Lower leg skin (tissue), 4 donors: ENCODE data around the gene EHMT2. TPM values are rescaled to one million over a fixed set of nuclear protein-coding genes. Genes with fewer than 3 reads are reported as not detected.
A peak's percentile ranks its signal among the peaks of the same experiment; 100 is the strongest.
"Not testable (repeated sequence)": the region's sequence is repeated elsewhere in the genome, so short reads cannot be mapped to it uniquely, and the experiment has no call there.

Experiments used
- DNase-seq, 2 donors: peaks; one replicate each; pipeline ENCODE4 v3.0.0-alpha.2; 2019; ENCODE audit warnings: low spot score in 2 of 2
- H3K4me3 ChIP-seq: fragments of 200-600 bp; sonication (generic); 2 replicates; pipeline ENCODE4 v1.5.1; 2017; ENCODE audit warnings: mild to moderate bottlenecking, low read depth; ENCODE audit not compliant: poor library complexity, severe bottlenecking
- CTCF ChIP-seq, 3 donors: fragments of 450-650 bp; IDR thresholded peaks; one replicate each; pipeline ENCODE4 v1.5.1; 2016; ENCODE audit warnings: antibody characterized with exemption in 3 of 3, mild to moderate bottlenecking in 3 of 3, moderate library complexity in 2 of 3
- POLR2A ChIP-seq, 2 donors: fragments of 450-650 bp; IDR thresholded peaks; one replicate each; pipeline ENCODE4 v1.6.1; 2016 to 2017; ENCODE audit warnings: antibody characterized with exemption in 2 of 2, mild to moderate bottlenecking in 1 of 2, moderate library complexity in 1 of 2
- WGBS, 2 donors: methylation state at CpG; one replicate each; pipeline ENCODE4 v1.1.5; 2018; 5-methylcytosine and 5-hydroxymethylcytosine counted together
- intact Hi-C: fragments of 100-400 bp; cut with DNase I; formaldehyde crosslinking; loops from one replicate; pipeline ENCODE4 v1.15.0; 2023; ENCODE audit warnings: low total_unique reads
- total RNA-seq, 4 donors: library from RNA; depleted of rRNA; stranded (reverse); fragments of >200 nt; gene quantifications; one replicate each; pipeline ENCODE4 v1.1.0, GENCODE V29; 2016

The EHMT2 gene
- total RNA-seq, 4 donors from 2014 or later = 25.5 to 39.3 (median 33.6) TPM

DNA sequence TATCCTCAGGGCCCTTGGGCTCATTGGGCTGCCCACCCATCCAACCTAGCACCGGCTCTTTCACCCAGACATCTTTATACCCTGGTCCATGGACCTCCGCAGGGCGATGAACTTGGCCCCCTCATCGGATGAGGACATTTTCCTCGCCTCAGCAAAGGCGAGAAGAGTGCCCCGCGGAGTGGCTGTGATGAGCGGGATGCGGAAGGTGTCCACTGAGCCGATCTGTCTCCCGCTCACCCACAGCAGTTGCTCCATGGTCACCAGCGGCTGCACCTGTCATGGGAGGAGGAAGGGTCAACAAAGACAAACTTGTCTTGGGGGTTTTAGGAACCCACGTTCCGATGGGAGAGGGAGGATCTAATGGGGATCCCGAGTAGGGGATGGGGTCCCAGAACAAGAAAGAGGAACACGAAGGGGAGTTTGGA, 35.6 kb downstream of the EHMT2 start:
- WGBS, 2 donors = 36 to 48% methylated on average over 17 of the region's 17 CpGs
- TF ChIP-seq CTCF (IDR thresholded peaks at IDR 0.05) = no peak
- no peak for TF ChIP-seq POLR2A (IDR thresholded peaks at IDR 0.05)
- DNase-seq = no peak
- intact Hi-C loops = no loop called here
- peak overlapping the region; percentile 53 for H3K4me3 ChIP-seq

DNA sequence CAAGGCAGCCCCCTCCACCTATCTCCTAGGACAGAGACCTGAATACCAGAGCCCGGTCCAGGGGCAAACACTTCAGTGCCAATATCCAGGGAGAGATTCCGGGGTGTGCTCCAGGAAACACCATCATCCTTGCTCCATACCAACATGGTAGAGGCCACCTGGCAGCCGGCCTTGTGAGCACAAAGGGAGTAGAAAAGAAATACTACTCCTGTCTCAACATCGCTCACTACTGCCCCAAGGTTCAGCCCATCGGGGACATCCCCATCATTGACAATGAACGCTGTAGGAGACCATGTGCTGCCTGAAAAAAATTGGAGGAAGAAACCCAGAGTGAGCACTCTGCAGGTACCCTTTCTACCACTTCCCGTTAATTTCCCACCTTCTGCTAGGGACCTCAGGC, 36.3 kb downstream of the EHMT2 start:
- intact Hi-C loops = no loop called here
- WGBS, 2 donors = 93 to 94% methylated on average over 7 of the region's 7 CpGs
- no peak for TF ChIP-seq POLR2A (IDR thresholded peaks at IDR 0.05)
- TF ChIP-seq CTCF (IDR thresholded peaks at IDR 0.05) = no peak
- DNase-seq = no peak
- no peak overlapping the region for H3K4me3 ChIP-seq

DNA sequence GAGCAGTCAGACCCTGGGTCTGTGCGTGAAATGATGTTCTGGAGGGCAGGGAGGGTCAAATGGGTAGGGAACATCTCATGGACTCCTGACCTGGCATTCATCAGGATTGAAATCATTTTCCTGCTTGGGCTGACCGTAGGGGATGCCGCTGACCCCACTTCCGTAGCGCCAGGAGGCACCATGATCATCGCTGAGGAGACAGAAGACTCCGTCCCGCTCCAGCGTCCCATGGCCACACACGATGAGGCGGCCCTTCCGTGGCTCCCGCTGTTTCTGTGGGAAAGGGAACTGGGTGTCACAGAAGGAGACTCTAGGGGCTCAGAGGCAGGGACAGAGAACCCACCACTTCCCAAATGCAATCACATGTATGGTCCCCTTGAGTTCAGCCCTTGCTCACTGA, 37.1 kb downstream of the EHMT2 start:
- intact Hi-C loops = no loop called here
- TF ChIP-seq POLR2A (IDR thresholded peaks at IDR 0.05) (no peak), CTCF (IDR thresholded peaks at IDR 0.05) (no peak)
- no peak for DNase-seq
- no peak overlapping the region for H3K4me3 ChIP-seq
- 95% methylated on average over 12 to 13 of the region's 13 CpGs for WGBS, 2 donors

DNA sequence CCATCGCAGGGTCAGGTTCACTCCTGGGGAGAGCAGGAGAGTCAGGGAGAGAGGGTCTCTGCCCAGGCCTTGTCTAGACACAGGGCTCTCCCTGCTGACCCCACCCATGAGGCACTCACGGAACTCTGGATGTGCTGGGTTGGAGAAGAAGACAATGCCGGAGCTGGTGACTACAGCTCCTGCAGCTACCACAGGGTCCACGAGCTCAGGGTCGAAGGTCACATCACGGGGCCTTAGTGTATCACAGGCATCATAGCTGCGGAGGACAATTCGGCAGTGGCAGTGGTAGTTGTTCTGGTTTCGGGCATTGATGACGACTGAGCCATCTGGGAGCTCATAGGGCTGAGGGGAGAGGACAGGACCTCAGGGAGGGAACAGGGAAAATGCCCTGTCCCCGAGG, 37.6 kb downstream of the EHMT2 start:
- intact Hi-C loops = no loop called here
- DNase-seq = no peak
- 90 to 94% methylated on average over 5 to 11 of the region's 11 CpGs for WGBS, 2 donors
- TF ChIP-seq CTCF (IDR thresholded peaks at IDR 0.05) = no peak
- no peak for TF ChIP-seq POLR2A (IDR thresholded peaks at IDR 0.05)
- H3K4me3 ChIP-seq = no peak overlapping the region

DNA sequence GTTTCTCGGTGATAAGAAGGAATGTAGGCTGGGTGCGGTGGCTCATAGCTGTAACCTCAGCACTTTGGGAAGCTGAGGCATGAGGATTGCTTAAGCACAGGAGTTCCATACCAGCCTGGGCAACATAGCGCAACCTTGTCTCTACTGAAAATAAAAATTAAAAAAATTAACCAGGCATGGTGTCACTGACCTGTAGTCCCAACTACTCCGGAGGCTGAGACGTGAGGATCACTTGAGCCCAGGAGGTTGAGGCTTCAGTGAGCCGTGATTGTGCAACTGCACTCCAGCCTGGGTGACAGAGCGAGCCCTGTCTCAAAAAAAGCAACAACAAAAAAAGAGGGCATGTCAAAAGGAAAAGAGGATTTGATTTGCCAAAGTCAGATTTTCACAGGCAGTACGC, 38.8 kb downstream of the EHMT2 start:
- TF ChIP-seq CTCF (IDR thresholded peaks at IDR 0.05) (no peak), POLR2A (IDR thresholded peaks at IDR 0.05) (no peak)
- no peak for DNase-seq
- 88 to 90% methylated on average over 8 of the region's 8 CpGs for WGBS, 2 donors
- H3K4me3 ChIP-seq = no peak overlapping the region
- intact Hi-C loops = no loop called here

- 90 to 92% methylated on average over 8 of the region's 8 CpGs for WGBS, 2 donors
- H3K4me3 ChIP-seq, DNase-seq, intact Hi-C loops: not testable (repeated sequence)
Observed at GRCh38 chr6:31857774-31858173, 39.7 kb downstream of the EHMT2 start.

GRCh38 chr6:31851980-31852718, 45.3 kb downstream of the EHMT2 start:
- WGBS, 2 donors = 88 to 90% methylated on average over 16 to 29 of the region's 35 CpGs
- DNase-seq, H3K4me3 ChIP-seq, intact Hi-C loops: not testable (repeated sequence)
